Inflammatory macrophage (primary cell): ENCODE data around the gene ZC3HAV1.
"Not testable (repeated sequence)": the region's sequence is repeated elsewhere in the genome, so short reads cannot be mapped to it uniquely, and the experiment has no call there.

Experiments used
- DNase-seq, 2 donors: peaks; one replicate each; pipeline ENCODE4 v3.0.0-alpha.2; 2020 to 2022

Gene ZC3HAV1

DNA sequence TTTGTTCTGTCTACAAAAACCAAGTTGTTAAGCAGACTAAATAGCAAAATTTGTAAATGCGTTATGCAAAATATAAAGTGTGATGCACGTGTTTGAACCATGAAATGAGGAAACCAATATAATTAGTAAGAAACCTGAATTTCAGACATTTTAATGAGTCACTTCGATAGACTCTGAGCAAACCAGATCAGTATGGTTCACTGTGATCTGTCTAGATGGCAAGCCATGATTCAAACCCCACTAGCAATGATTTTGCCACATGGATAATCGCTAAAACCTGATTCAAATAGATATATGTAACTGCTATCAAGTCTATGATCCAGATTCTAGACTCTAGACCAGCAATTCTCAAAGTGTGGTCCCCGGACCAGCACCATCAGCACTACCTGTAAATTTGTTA lies 24.8 kb downstream of the ZC3HAV1 start:
- no peak for DNase-seq

GRCh38 chr7:139081584-139081983 lies 27.9 kb downstream of the ZC3HAV1 start:
- no peak for DNase-seq

DNA sequence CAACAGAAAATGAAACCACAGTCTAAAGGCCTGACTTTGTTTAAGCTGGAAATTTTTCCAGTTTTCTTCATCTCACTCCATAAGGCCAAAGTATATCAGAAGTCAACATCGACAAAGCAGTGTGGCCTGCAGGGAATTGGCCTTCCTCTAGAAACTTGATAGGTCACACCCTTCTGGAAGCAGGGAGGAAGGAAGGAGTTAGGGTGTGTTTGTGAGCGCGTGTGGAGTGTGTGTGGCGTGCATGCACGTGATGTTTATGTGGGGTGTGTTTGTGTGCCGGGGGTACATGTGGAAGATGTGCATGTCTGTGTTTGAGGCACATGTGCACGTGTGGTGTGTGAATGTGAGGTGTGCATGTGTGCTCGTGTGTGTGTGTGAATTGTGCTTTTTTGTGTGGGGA lies 28.6 kb downstream of the ZC3HAV1 start:
- DNase-seq, result no peak

DNA sequence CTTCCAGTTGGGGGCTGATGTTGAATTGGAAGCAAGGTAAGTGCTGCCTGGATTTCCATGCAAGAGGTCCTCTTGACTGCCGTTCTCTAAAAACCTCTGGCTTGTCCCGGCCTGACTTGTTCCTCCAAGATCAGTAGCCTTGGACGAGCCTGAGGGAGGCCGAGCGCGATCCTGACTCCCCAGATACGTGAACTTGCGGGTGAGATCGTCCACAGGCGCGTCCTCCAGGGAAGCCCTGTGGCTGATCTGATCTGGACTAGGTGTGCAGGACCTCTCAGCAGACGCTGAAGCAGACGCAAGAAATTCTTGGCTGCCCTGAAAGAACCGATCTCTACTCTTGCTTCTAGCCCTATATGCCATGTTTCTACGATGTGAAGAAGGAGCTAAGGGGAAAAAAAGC lies 29.7 kb downstream of the ZC3HAV1 start:
- DNase-seq, result no peak

DNA sequence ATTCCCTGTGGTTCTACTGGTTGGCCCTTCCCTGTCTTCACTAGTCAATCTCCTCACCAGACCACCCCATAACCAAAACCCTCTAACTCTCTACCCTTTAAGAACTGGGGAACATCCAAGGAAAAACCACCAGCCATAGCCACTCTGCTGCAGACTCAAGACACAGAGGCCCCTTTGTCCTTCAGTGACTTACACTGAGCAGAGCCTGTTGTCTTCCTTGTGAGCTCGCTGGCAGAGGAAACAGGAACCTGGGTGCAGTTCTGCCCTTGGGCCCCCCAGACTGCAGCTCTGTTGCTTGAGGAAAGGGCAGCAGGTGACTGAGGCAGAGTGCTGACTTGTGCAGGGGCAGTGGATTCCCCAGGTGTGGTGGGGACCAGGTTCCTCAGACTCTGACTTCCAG lies 30.6 kb downstream of the ZC3HAV1 start:
- DNase-seq, result no peak

DNA sequence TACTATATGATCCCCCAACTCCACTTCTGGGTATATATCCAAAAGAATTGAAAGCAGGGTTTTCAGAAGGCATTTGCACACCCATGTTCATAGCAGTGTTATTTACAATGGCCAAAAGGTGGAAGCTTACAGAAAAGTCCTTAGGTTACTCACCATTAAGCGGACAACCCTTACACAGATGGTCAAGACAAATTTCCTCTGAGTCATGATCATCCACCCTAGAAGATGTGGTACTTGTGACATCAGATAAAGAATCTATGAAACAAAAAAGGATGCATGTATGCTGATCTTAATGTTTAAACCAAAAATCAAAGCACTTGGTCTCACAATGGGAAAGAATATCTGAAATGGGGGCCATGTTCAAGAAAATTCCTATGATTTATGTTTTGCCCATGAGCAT lies 31.1 kb downstream of the ZC3HAV1 start:
- DNase-seq, result no peak

DNA sequence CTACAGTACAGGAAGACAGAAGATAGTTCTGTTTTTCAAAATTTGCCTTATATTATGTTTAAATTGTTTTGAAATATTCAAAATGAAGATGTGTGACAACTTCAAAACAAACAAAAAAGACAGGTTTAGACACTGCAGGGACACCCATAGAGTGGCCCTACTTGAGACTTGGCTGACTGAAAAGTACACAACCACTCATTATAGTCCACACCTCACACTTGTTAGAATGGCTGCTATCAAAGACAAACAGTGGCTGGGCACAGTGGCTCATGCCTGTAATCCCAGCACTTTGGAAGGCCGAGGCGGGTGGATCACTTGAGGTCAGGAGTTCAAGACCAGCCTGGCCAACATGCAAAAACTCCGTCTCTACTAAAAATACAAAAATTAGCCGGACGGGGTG lies 31.8 kb downstream of the ZC3HAV1 start:
- not testable (repeated sequence) for DNase-seq

- DNase-seq, result no peak
Observed at GRCh38 chr7:139075871-139076686, 33.4 kb downstream of the ZC3HAV1 start.

GRCh38 chr7:139075031-139075652 lies 34.4 kb downstream of the ZC3HAV1 start:
- DNase-seq, result peak; percentile 86 to 87

DNA sequence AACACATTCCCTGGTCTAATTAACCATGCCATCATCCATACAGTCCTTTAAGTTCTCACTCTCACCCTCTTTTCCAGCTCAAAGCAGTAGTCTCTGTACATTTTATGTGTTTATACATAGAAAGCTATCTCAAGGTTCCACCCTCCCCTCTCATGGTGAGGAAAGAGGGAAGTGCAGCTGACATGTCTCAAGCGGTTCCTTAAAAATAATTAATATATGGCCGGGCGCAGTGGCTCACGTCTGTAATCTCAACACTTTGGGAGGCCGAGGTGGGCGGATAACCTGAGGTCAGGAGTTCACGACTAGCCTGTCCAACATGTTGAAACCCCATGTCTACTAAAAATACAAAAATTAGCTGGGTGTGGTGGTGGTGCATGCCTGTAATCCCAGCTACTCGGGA lies 36.7 kb downstream of the ZC3HAV1 start:
- peak; percentile 80 to 85 for DNase-seq

DNA sequence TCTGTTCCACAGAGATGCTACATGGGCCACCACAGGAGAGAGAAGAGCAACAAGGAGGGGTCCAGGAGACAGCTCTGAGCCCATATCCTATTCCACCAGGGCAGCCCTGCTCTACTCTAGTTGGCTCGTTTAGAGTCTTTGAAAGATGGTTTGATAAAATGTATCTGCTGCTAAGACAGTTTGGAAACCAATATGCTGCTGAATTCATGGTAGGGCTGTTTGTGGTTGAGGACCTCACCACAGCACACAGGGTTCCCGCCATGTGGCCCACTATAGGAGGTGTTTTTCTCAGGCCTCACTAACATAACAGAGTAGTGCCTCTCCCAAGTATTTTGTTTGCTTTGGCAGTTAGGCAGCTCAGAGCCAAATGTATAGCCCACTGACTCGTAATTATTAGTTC lies 37.8 kb downstream of the ZC3HAV1 start:
- DNase-seq, result no peak

DNA sequence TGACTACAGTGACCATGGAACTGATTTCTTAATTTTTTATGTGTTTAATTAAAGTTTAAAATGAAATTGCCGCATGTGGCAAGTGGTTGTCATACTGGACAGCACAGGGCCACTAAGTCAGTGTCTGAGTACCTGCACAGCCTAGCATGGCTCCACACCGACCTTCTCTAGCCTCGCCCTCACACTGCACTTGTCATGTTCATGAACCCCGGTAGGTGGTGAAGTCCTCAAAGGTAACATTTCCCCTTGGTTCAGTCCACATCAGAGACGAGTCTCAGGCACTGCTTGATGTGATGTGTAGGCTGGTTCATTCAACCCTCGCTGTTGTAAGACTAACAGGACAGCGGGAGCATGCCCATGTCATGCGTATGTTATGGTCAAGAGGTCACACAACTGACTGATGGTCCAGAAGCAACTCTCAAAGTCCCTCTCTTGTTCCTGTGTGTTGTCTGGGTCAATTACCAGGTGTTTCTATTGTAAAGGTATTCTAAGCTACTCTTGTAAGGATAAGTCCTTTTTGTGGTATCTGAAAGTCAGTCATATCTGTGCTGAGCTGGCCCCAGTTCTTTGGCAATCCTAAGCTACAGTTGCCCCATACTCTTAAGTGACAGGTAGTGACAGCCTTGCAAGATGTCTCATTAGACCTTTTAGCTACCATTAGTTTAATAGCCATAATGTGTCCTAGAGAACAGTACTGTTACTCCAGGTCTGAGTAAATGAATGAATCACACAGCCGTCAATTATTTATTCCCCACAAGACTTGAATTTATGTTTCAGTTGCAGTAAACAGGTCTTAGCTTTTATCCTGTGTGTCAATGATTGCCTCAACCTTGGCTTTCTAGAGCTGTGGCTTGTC lies 40.7 kb downstream of the ZC3HAV1 start:
- DNase-seq, result no peak

DNA sequence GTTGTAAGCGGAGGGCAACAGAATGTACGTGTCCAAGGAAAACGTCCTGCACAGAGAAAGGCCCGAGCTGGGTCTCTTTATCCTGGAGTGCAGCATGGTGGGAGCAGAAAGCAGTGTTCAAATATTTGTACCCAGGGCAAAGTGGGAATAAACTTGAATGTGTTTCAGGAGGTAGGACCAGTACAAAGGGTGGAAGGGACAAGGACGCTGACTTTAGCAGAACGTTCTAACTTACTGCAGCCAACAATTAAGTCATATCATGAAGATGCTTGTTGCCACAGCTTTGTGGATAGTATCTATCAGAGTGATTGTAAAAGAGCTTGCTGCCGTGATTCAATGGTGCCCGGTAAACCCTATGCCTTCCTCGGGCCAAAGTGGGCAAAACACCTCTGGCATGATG lies 43.2 kb downstream of the ZC3HAV1 start:
- DNase-seq, result no peak

DNA sequence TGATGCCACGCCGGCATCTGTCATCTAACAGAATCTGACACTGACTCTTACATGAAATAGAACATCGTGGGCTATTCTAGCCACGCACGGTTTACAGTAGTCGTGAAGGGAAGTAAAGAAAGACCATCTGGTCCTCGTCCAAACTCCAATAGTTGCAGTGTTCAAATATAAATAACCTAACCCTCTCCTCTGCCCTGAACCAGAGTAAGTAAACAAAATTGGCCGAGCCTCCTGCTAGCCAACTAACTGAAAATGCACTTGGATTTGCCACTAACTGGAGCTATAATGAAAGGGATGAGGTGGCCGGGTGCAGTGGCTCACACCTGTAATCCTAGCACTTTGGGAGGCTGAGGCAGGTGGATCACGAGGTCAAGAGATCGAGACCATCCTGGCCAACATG lies 44.2 kb downstream of the ZC3HAV1 start:
- DNase-seq, result no peak

DNA sequence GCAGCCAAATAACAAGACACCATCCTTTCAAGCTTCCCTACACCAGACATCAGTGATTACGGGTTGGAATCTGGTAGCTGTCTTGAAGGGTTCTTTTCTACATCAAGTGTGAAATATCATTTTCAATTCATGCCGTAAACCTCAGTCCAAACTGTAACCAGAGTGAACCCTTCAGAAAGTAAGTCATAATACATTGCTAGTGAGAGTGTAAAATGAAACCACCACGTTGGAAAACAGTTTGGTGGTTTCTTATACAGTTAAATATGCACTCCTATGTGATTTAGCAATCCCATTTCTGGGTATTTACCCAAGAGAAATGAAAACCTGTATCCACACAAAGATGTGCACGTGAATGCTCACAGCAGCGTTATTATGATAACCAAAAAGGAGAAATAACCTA lies 48.1 kb downstream of the ZC3HAV1 start:
- DNase-seq, result no peak

DNA sequence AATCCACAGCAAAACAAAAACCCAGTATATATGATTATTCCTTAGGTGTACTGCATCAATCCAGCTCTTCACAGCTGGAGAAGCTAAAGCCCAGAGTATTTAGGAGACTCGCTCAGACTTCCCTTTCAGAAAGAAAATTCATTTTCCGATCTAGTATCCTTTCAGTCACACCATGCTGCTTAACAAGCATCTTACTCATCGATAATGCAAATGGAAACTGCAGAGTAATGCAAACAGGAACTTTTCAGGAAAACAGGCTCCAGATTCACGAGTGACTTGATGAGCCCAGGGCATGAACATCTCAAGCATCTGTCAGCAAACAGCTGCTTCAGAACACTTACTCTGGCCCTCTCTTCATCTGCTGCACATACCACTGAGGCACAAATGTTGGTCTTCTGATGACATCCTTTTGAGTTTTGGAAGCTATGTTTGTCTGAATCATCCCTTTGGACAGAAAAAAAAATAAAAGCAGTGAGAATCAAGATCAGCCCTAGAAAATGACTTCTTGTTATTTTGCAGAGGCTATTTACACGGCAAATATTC lies 48.8 kb downstream of the ZC3HAV1 start:
- DNase-seq, result no peak

DNA sequence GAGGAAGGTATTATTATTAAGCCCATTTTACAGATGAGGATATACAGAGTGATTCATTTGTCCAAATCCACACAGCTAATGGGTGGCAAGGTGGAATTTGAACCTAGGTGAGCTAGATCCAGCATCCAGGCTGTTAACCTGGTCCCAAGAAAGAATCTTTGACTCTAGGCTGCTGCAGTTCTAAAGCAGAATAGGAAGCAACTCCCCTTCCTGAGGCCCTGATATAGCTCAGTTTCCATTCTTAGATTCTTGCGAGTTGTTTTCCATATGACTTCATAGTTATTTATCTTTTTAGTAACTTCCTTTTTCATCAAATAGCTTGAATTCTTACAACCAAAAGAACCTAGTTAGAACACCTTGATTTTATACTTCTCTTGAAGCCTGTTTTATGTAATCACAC lies 49.6 kb downstream of the ZC3HAV1 start:
- no peak for DNase-seq

GRCh38 chr7:139058943-139059342 lies 50.6 kb downstream of the ZC3HAV1 start:
- no peak for DNase-seq

DNA sequence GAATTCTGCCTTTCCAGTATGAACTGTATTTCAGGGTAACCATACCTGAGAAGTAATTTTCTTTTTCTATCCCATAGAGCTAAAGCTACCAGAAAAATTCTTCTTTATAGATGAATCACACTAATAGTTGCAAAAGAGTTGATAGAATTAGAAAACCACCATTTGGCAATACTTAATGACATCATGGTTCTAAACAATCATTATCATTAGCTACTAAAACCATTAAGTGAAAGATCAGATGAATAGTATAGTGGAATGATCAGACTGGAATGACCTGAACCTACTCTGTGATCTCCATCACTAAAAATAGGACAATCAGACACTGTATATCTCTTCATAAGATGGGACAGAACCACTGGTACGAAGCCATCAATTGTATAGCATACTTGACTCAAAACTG lies 53.8 kb downstream of the ZC3HAV1 start:
- DNase-seq, result no peak

- DNase-seq, result not testable (repeated sequence)
Observed at GRCh38 chr7:139054656-139055055, 54.9 kb downstream of the ZC3HAV1 start.

DNA sequence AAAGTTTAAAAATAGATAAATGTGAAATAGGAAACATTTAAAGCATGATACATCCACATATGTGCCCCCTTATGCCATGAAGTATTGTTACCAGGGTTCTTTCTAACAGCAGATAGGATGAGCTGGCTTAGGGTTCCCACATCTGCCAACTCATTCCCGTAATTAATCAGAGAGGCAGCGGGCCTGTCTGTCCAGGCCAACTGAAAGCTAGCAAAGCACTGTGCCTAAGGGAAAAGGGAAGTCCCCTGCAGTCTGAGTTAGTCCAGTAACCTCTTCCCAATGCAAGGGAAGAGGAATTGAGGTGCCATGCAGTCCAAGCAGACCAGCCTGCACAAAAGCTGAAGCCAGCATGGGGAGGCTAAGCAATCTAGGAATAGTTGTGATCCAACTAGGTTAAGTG lies 55.4 kb downstream of the ZC3HAV1 start:
- DNase-seq, result no peak

- no peak for DNase-seq
Observed at GRCh38 chr7:139051655-139052054, 57.9 kb downstream of the ZC3HAV1 start.

DNA sequence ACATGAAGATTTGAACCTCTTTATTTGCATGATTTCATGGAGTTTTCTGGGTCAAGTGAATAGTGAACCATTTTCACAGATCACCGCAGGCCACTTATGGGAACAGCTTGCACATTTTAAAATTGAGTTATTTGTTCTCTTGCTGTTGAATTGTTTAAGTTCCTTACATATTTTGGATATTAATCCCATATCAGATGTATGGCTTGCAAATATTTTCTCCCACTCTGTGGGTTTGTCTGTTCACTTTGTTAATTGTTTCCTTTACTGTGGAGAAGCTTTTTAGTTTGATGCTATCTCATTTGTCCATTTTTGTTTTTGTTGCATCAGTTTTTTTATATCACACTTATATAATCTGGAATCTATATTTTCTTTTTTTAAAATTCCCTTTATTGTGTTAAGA lies 59.6 kb downstream of the ZC3HAV1 start:
- no peak for DNase-seq
